ENCODE results near the gene ATAD3B.
"Not testable (repeated sequence)": the region's sequence is repeated elsewhere in the genome, so short reads cannot be mapped to it uniquely, and the experiment has no call there.

GRCh38 chr1:1456683-1457255 lies 14.8 kb upstream of the ATAD3B start:
- TF ChIP-seq CTCF, POLR2A, EP300 (IDR thresholded peaks at IDR 0.05): not testable (repeated sequence)
